Endodermal cell (in vitro differentiated cells): ENCODE results near the gene GAPDHS. TPM values are rescaled to one million over a fixed set of nuclear protein-coding genes. Genes with fewer than 3 reads are reported as not detected.

Experiments used
- DNase-seq: peaks from one replicate; pipeline ENCODE4 v3.0.0-alpha.2; 2017
- H3K27ac ChIP-seq: 2 replicates; pipeline ENCODE4 v1.5.1; 2013; ENCODE audit warnings: mild to moderate bottlenecking, low read depth, low read length, moderate library complexity
- H3K27me3 ChIP-seq: 2 replicates; pipeline ENCODE4 v1.6.1; 2013; ENCODE audit warnings: mild to moderate bottlenecking, low read length, moderate library complexity; ENCODE audit not compliant: insufficient read depth, control insufficient read depth, poor library complexity, severe bottlenecking
- H3K36me3 ChIP-seq: 2 replicates; pipeline ENCODE4 v1.7.0; 2013; ENCODE audit warnings: mild to moderate bottlenecking, low read length, moderate library complexity; ENCODE audit not compliant: control insufficient read depth, insufficient read depth
- H3K4me1 ChIP-seq: one replicate; pipeline ENCODE4 v1.7.0; 2013; ENCODE audit warnings: low read length; ENCODE audit not compliant: control insufficient read depth, insufficient read depth
- H3K4me3 ChIP-seq: 2 replicates; pipeline ENCODE4 v1.5.1; 2013; ENCODE audit warnings: mild to moderate bottlenecking, low read length, moderate library complexity
- H3K9ac ChIP-seq: 2 replicates; pipeline ENCODE4 v1.6.1; 2013; ENCODE audit warnings: mild to moderate bottlenecking, low read length, moderate library complexity; ENCODE audit not compliant: poor library complexity, severe bottlenecking; ENCODE audit errors: extremely low read depth
- H3K9me3 ChIP-seq: 2 replicates; pipeline ENCODE4 v1.6.1; 2013; ENCODE audit warnings: mild to moderate bottlenecking, low read length, moderate library complexity; ENCODE audit not compliant: control insufficient read depth
- H3K27ac Mint-ChIP-seq: 2 replicates; pipeline ENCODE4 v1.8.0; 2020; ENCODE audit warnings: mixed read lengths
- H3K27me3 Mint-ChIP-seq: 2 replicates; pipeline ENCODE4 v1.8.0; 2021; ENCODE audit warnings: mild to moderate bottlenecking, mixed read lengths; ENCODE audit not compliant: insufficient read depth
- H3K36me3 Mint-ChIP-seq: 2 replicates; pipeline ENCODE4 v1.8.0; 2020; ENCODE audit warnings: low read depth, mixed read lengths
- H3K4me1 Mint-ChIP-seq: 2 replicates; pipeline ENCODE4 v1.8.0; 2020; ENCODE audit warnings: mixed read lengths
- H3K4me3 Mint-ChIP-seq: 2 replicates; pipeline ENCODE4 v1.8.0; 2020; ENCODE audit warnings: mild to moderate bottlenecking, moderate library complexity, mixed read lengths
- H3K9me3 Mint-ChIP-seq: 2 replicates; pipeline ENCODE4 v1.8.0; 2020; ENCODE audit warnings: mild to moderate bottlenecking, mixed read lengths
- CTCF ChIP-seq: fragments of 200-600 bp; sonication (generic); conservative IDR thresholded peaks from 2 replicates; pipeline ENCODE4 v1.5.0; 2021; ENCODE audit warnings: antibody characterized with exemption, mild to moderate bottlenecking
- WGBS, 2 experiments: methylation state at CpG; one replicate each; pipeline versions ENCODE4 v1.1.5 to v1.1.7; 2013; ENCODE audit warnings: missing lambda C conversion rate in 2 of 2, mixed read lengths in 1 of 2; ENCODE audit not compliant: insufficient coverage in 1 of 2, insufficient read length in 1 of 2; 5-methylcytosine and 5-hydroxymethylcytosine counted together
- total RNA-seq, 2 donors: library from RNA; stranded (reverse); fragmentation: NEBNext Ultra II Directional in 1 of 2; extraction: Animal tissue kit (Norgen Biotek cat#: 25700) in 1 of 2; gene quantifications; 2 replicates in 1 of 2; 3 replicates in 1 of 2; pipeline ENCODE4 v1.2.1, GENCODE V29; 2021

Gene GAPDHS
- total RNA-seq, 2 donors from 2014 or later, result not detected

GRCh38 chr19:35558400-35559280 is 25.4 kb downstream of the GAPDHS start:
- Mint-ChIP-seq H3K36me3 (no peaks in the 10 kb centered on the region), H3K27me3 (peaks cover 80% of the 10 kb centered on the region), H3K4me1 (no peaks in the 10 kb centered on the region), H3K27ac (no peak overlapping the region), H3K9me3 (no peaks in the 10 kb centered on the region), H3K4me3 (peak overlapping the region; percentile 65)
- H3K9ac ChIP-seq, result no peak overlapping the region
- peak overlapping the region; percentile 72 for H3K4me3 ChIP-seq
- no peaks in the 10 kb centered on the region for H3K36me3 ChIP-seq
- peaks cover 37% of the 10 kb centered on the region for H3K27me3 ChIP-seq
- peak; percentile 26 for TF ChIP-seq CTCF
- no peaks in the 10 kb centered on the region for H3K9me3 ChIP-seq
- no peaks in the 10 kb centered on the region for H3K4me1 ChIP-seq
- 47 to 65% methylated on average over 31 to 53 of the region's 53 CpGs for WGBS, 2 experiments
- H3K27ac ChIP-seq, result no peak overlapping the region
- no peak for DNase-seq

- peaks cover 79% of the 10 kb centered on the region for H3K27me3 Mint-ChIP-seq
- WGBS, 2 experiments, result 88 to 89% methylated on average over 7 to 11 of the region's 11 CpGs
- H3K4me3 ChIP-seq, result no peak overlapping the region
- no peaks in the 10 kb centered on the region for H3K9me3 ChIP-seq
- no peak overlapping the region for H3K4me3 Mint-ChIP-seq
- H3K4me1 Mint-ChIP-seq, result no peaks in the 10 kb centered on the region
- H3K9me3 Mint-ChIP-seq, result no peaks in the 10 kb centered on the region
- no peaks in the 10 kb centered on the region for H3K36me3 Mint-ChIP-seq
- H3K4me1 ChIP-seq, result no peaks in the 10 kb centered on the region
- no peak overlapping the region for H3K9ac ChIP-seq
- H3K27me3 ChIP-seq, result peaks cover 37% of the 10 kb centered on the region
- TF ChIP-seq CTCF, result no peak
- H3K27ac ChIP-seq, result no peak overlapping the region
- H3K27ac Mint-ChIP-seq, result no peak overlapping the region
- no peak for DNase-seq
- H3K36me3 ChIP-seq, result no peaks in the 10 kb centered on the region
These were observed 26.0 kb downstream of the GAPDHS start for GRCh38 chr19:35559281-35559659.

- no peak overlapping the region for H3K27ac Mint-ChIP-seq
- no peaks in the 10 kb centered on the region for H3K36me3 Mint-ChIP-seq
- H3K4me1 ChIP-seq, result no peaks in the 10 kb centered on the region
- peaks cover 77% of the 10 kb centered on the region for H3K27me3 Mint-ChIP-seq
- no peak for DNase-seq
- peaks cover 37% of the 10 kb centered on the region for H3K27me3 ChIP-seq
- H3K36me3 ChIP-seq, result no peaks in the 10 kb centered on the region
- no peak overlapping the region for H3K27ac ChIP-seq
- no peak for TF ChIP-seq CTCF
- H3K4me1 Mint-ChIP-seq, result no peaks in the 10 kb centered on the region
- H3K9me3 Mint-ChIP-seq, result no peaks in the 10 kb centered on the region
- H3K9me3 ChIP-seq, result no peaks in the 10 kb centered on the region
- H3K4me3 Mint-ChIP-seq, result no peak overlapping the region
- WGBS, 2 experiments, result 92 to 97% methylated on average over 6 to 23 of the region's 23 CpGs
- no peak overlapping the region for H3K9ac ChIP-seq
- no peak overlapping the region for H3K4me3 ChIP-seq
These were observed 26.5 kb downstream of the GAPDHS start for GRCh38 chr19:35559781-35560180.
